IMR-90 (cell line): ENCODE measurements around the gene ARF1. TPM values are rescaled to one million over a fixed set of nuclear protein-coding genes. Genes with fewer than 3 reads are reported as not detected.

Experiments
- ATAC-seq: fragments of 200-7000 bp; cut with Tn5 transposase; 2 replicates; pipeline ENCODE4 v1.9.1; 2020; ENCODE audit warnings: low read depth, mild to moderate bottlenecking, moderate library complexity
- BruUV-seq: library from RNA; stranded (reverse); fragments of 400-500 nt; replicated peaks from 2 replicates; lab custom pipeline; 2021; lab: Mats Ljungman, UMichigan
- CTCF ChIA-PET: fragments of 300-600 bp; formaldehyde crosslinking; extraction: SDS; loops from one replicate; lab custom pipeline; 2021; ENCODE audit warnings: antibody characterized with exemption; lab: Yijun Ruan, JAX
- POLR2A ChIA-PET: fragments of 300-600 bp; sonication (Branson Sonifier 250); formaldehyde crosslinking; loops from one replicate; lab custom pipeline; 2022; ENCODE audit warnings: antibody characterized with exemption; ENCODE audit not compliant: unreplicated experiment; lab: Charles Lee
- DNase-seq: peaks from one replicate; pipeline ENCODE4 v3.0.0; 2013
- H2AFZ ChIP-seq: replicated peaks from 2 replicates; pipeline ENCODE3; 2013; ENCODE audit warnings: low read length, mild to moderate bottlenecking; ENCODE audit not compliant: poor library complexity
- H2AK5ac ChIP-seq: 2 replicates; pipeline ENCODE4 v1.6.1; 2013; ENCODE audit warnings: low read depth, low read length, inconsistent platforms
- H2AK9ac ChIP-seq: replicated peaks from 2 replicates; pipeline ENCODE3; 2013; ENCODE audit warnings: mild to moderate bottlenecking, low read depth, low read length, moderate library complexity; ENCODE audit not compliant: poor library complexity
- H2BK120ac ChIP-seq: 2 replicates; pipeline ENCODE4 v1.6.1; 2013; ENCODE audit warnings: low read depth, low read length, inconsistent platforms
- H2BK15ac ChIP-seq: 3 replicates; pipeline ENCODE4 v1.6.1; 2013; ENCODE audit warnings: low read depth, low read length, inconsistent platforms
- H2BK20ac ChIP-seq: 2 replicates; pipeline ENCODE4 v1.6.1; 2013; ENCODE audit warnings: low read depth, mild to moderate bottlenecking, inconsistent platforms, low read length, moderate library complexity
- H2BK5ac ChIP-seq: 2 replicates; pipeline ENCODE4 v1.6.1; 2013; ENCODE audit warnings: mild to moderate bottlenecking, low read depth, low read length, inconsistent platforms; ENCODE audit not compliant: poor library complexity, severe bottlenecking
- H3K14ac ChIP-seq: replicated peaks from 2 replicates; pipeline ENCODE4 v1.6.1; 2013; ENCODE audit warnings: low read depth, low read length, inconsistent platforms
- H3K18ac ChIP-seq: 2 replicates; pipeline ENCODE4 v1.6.1; 2013; ENCODE audit warnings: low read depth, low read length, control low read depth
- H3K23ac ChIP-seq: 2 replicates; pipeline ENCODE4 v1.6.1; 2013; ENCODE audit warnings: low read depth, low read length, inconsistent platforms
- H3K27ac ChIP-seq: 2 replicates; pipeline ENCODE4 v1.5.1; 2013; ENCODE audit warnings: mild to moderate bottlenecking, control low read depth, low read length; ENCODE audit not compliant: insufficient read depth
- H3K27me3 ChIP-seq: 2 replicates; pipeline ENCODE4 v1.6.1; 2013; ENCODE audit warnings: low read length; ENCODE audit not compliant: control insufficient read depth, insufficient read depth
- H3K36me3 ChIP-seq: 2 replicates; pipeline ENCODE4 v1.6.1; 2013; ENCODE audit warnings: low read length, mixed read lengths; ENCODE audit not compliant: control insufficient read depth, insufficient read depth
- H3K4ac ChIP-seq: 2 replicates; pipeline ENCODE4 v1.6.1; 2013; ENCODE audit warnings: low read depth, low read length, inconsistent platforms
- H3K4me1 ChIP-seq: 2 replicates; pipeline ENCODE4 v1.6.1; 2013; ENCODE audit warnings: low read length, mixed read lengths; ENCODE audit not compliant: control insufficient read depth, insufficient read depth
- H3K4me2 ChIP-seq: 2 replicates; pipeline ENCODE4 v1.6.1; 2013; ENCODE audit warnings: low read depth, mild to moderate bottlenecking, control low read depth, low read length, moderate library complexity
- H3K4me3 ChIP-seq: 2 replicates; pipeline ENCODE4 v1.5.1; 2013; ENCODE audit warnings: low read depth, mild to moderate bottlenecking, control low read depth, low read length, moderate library complexity; ENCODE audit not compliant: insufficient read depth
- H3K56ac ChIP-seq: 2 replicates; pipeline ENCODE4 v1.6.1; 2013; ENCODE audit warnings: low read length, inconsistent platforms; ENCODE audit not compliant: insufficient read depth; ENCODE audit errors: extremely low read depth
- H3K79me1 ChIP-seq, 2 experiments: 2 replicates each; pipeline ENCODE4 v1.6.1; 2013; ENCODE audit warnings: low read length in 2 of 2, inconsistent platforms in 1 of 2, low read depth in 1 of 2
- H3K9ac ChIP-seq: 2 replicates; pipeline ENCODE4 v1.6.1; 2013; ENCODE audit warnings: low read depth, low read length, control low read depth
- H3K9me1 ChIP-seq: 2 replicates; pipeline ENCODE4 v1.6.1; 2013; ENCODE audit warnings: low read length, inconsistent platforms; ENCODE audit not compliant: insufficient read depth
- H3K9me3 ChIP-seq: 2 replicates; pipeline ENCODE4 v1.6.1; 2013; ENCODE audit warnings: low read length; ENCODE audit not compliant: control insufficient read depth, insufficient read depth
- H4K20me1 ChIP-seq: 2 replicates; pipeline ENCODE4 v1.6.1; 2013; ENCODE audit warnings: low read length, inconsistent platforms; ENCODE audit not compliant: insufficient read depth
- H4K5ac ChIP-seq: 2 replicates; pipeline ENCODE4 v1.6.1; 2013; ENCODE audit warnings: mild to moderate bottlenecking, low read depth, low read length, control low read depth
- H4K8ac ChIP-seq, 2 experiments: 2 replicates each; pipeline ENCODE4 v1.6.1; 2013; ENCODE audit warnings: low read depth in 2 of 2, low read length in 2 of 2, control low read depth in 1 of 2, inconsistent platforms in 1 of 2
- H4K91ac ChIP-seq: 2 replicates; pipeline ENCODE4 v1.6.1; 2013; ENCODE audit warnings: low read depth, low read length, inconsistent platforms; ENCODE audit not compliant: insufficient read depth
- RFX5 ChIP-seq: IDR thresholded peaks from 2 replicates; pipeline ENCODE4 v1.8.0; 2012; ENCODE audit warnings: low read depth, mild to moderate bottlenecking, low read length, moderate library complexity
- WGBS, 2 experiments: methylation state at CpG; one replicate each; pipeline versions ENCODE4 v1.1.5 to v1.1.7; 2013; ENCODE audit warnings: missing lambda C conversion rate in 2 of 2; ENCODE audit not compliant: insufficient read length in 1 of 2; ENCODE audit errors: extremely low coverage in 2 of 2; 5-methylcytosine and 5-hydroxymethylcytosine counted together
- dilution Hi-C: fragments of 300-500 bp; cut with HindIII; formaldehyde crosslinking; loops from one replicate; pipeline ENCODE4 v1.14.3; 2018; ENCODE audit warnings: low sequenced_read_pairs; ENCODE audit not compliant: unreplicated experiment
- in situ Hi-C: fragments of 300-500 bp; cut with MboI; formaldehyde crosslinking; loops from 3 replicates; pipeline ENCODE4 v1.14.3; 2019; ENCODE audit warnings: low sequenced_read_pairs, inconsistent platforms, mixed read lengths
- intact Hi-C: fragments of 100-400 bp; cut with micrococcal nuclease; formaldehyde crosslinking; loops from 2 replicates; pipeline ENCODE4 v1.10.0; 2022
- polyA plus RNA-seq, 3 experiments: library from polyadenylated mRNA; depleted of rRNA; stranded (reverse); fragments of >200 nt; gene quantifications; 2 replicates each; pipeline ENCODE4 v1.2.3, GENCODE V29; 2012; ENCODE audit warnings: low replicate concordance in 1 of 3
- total RNA-seq: library from RNA; depleted of rRNA; stranded (reverse); fragments of >200 nt; gene quantifications from 2 replicates; pipeline ENCODE4 v1.2.3, GENCODE V29; 2012

ARF1 gene
- total and polyA plus RNA-seq, 2 of the 4 experiments (the other 2 are of a cell fraction): 330 to 1,100 TPM

- no peak overlapping the region for H2BK20ac ChIP-seq
- 100% methylated on average over 1 of the region's 7 CpGs; no CpG with 5 or more reads in 1 of the 2 experiments for WGBS, 2 experiments
- H3K4me3 ChIP-seq: no peak overlapping the region
- in situ Hi-C loops (no loop called here), dilution Hi-C loops (no loop called here), intact Hi-C loops (loop anchor here (5.0 kb wide), 1 partner anchor 38 kb away; the partner anchor contains the start of gene GUK1)
- no peaks in the 10 kb centered on the region for H3K27me3 ChIP-seq
- H3K18ac ChIP-seq: no peak overlapping the region
- H3K27ac ChIP-seq: no peak overlapping the region
- ATAC-seq: no peak
- H3K56ac ChIP-seq: no peak overlapping the region
- H3K9ac ChIP-seq: no peak overlapping the region
- no peaks in the 10 kb centered on the region for H3K9me3 ChIP-seq
- peaks cover 13 to 53% of the 10 kb centered on the region in 2 experiments; a peak in 3 of 4 replicates for H3K79me1 ChIP-seq
- H2AK9ac ChIP-seq: no peak overlapping the region
- H2BK120ac ChIP-seq: no peak overlapping the region
- no TSS peak for BruUV-seq
- peaks cover 10% of the 10 kb centered on the region for H3K9me1 ChIP-seq
- POLR2A ChIA-PET: no interaction called here
- H3K36me3 ChIP-seq: peaks cover 25% of the 10 kb centered on the region
- H3K23ac ChIP-seq: no peak overlapping the region
- H4K5ac ChIP-seq: no peak overlapping the region
- no peak for TF ChIP-seq RFX5
- CTCF ChIA-PET: no interaction called here
- no peak overlapping the region for H3K4me2 ChIP-seq
- H4K20me1 ChIP-seq: peaks cover 22% of the 10 kb centered on the region
- H2AK5ac ChIP-seq: no peak overlapping the region
- H3K14ac ChIP-seq: no peak overlapping the region
- no peak overlapping the region for H4K91ac ChIP-seq
- peak overlapping the region; percentile 38 for H2AFZ ChIP-seq
- H3K4me1 ChIP-seq: peaks cover 10% of the 10 kb centered on the region
- H2BK15ac ChIP-seq: no peak overlapping the region
- no peak overlapping the region for H2BK5ac ChIP-seq
- no peak for DNase-seq
- no peak overlapping the region for H3K4ac ChIP-seq
- no peak overlapping the region; a peak in 1 of 4 replicates for H4K8ac ChIP-seq
Measured at GRCh38 chr1:228104526-228105269, 22.2 kb downstream of the ARF1 start.
